Activated naive CD8-positive, alpha-beta T cell treated with anti-CD3 and anti-CD28 coated beads, Interleukin-2, amount 10 ng/mL, durations not matched to agents 7 days and 5 days (primary cell): ENCODE measurements around the gene USP6. TPM values are rescaled to one million over a fixed set of nuclear protein-coding genes. Genes with fewer than 3 reads are reported as not detected.
"Not testable (repeated sequence)": the region's sequence is repeated elsewhere in the genome, so short reads cannot be mapped to it uniquely, and the experiment has no call there.

Experiments used
- ATAC-seq: fragments of 150-1000 bp; cut with Tn5 transposase; one replicate; pipeline ENCODE4 v1.10.0; 2021; ENCODE audit warnings: low read depth, moderate library complexity
- POLR2A ChIA-PET: fragments of 350-600 bp; sonication (Branson Sonifier 250); formaldehyde crosslinking; loops from one replicate; lab custom pipeline; 2021; ENCODE audit warnings: antibody characterized with exemption; lab: Charles Lee
- DNase-seq: peaks from one replicate; pipeline ENCODE4 v3.0.0; 2021
- H3K27ac Mint-ChIP-seq: one replicate; pipeline ENCODE4 v1.8.0; 2022; ENCODE audit warnings: mild to moderate bottlenecking, mixed read lengths
- H3K27me3 Mint-ChIP-seq: one replicate; pipeline ENCODE4 v1.8.0; 2022; ENCODE audit warnings: mild to moderate bottlenecking, moderate library complexity, mixed read lengths
- H3K36me3 Mint-ChIP-seq: one replicate; pipeline ENCODE4 v1.8.0; 2021; ENCODE audit warnings: mild to moderate bottlenecking, mixed read lengths
- H3K4me1 Mint-ChIP-seq: one replicate; pipeline ENCODE4 v1.8.0; 2021; ENCODE audit warnings: mixed read lengths
- H3K4me3 Mint-ChIP-seq: one replicate; pipeline ENCODE4 v1.8.0; 2022; ENCODE audit warnings: mild to moderate bottlenecking, moderate library complexity, mixed read lengths
- H3K9me3 Mint-ChIP-seq: one replicate; pipeline ENCODE4 v1.8.0; 2021; ENCODE audit warnings: mixed read lengths
- total RNA-seq, 2 experiments: library from RNA; stranded (reverse); gene quantifications; one replicate each; pipeline ENCODE4 v1.2.3, GENCODE V29; 2021

USP6 gene
- total RNA-seq, 2 experiments from 2014 or later = 0.06 to 0.11 TPM

- Mint-ChIP-seq H3K9me3 (no peaks in the 10 kb centered on the region), H3K4me1 (no peaks in the 10 kb centered on the region), H3K4me3 (no peak overlapping the region), H3K27me3 (peaks cover 15% of the 10 kb centered on the region), H3K36me3 (no peaks in the 10 kb centered on the region), H3K27ac (no peak overlapping the region)
- POLR2A ChIA-PET = no interaction called here
- ATAC-seq = no peak
- no peak for DNase-seq
These were observed 11.1 kb downstream of the USP6 start for GRCh38 chr17:5126719-5127488.

- Mint-ChIP-seq H3K36me3 (no peaks in the 10 kb centered on the region), H3K27me3 (peaks cover 12% of the 10 kb centered on the region), H3K27ac (no peak overlapping the region), H3K4me1 (no peaks in the 10 kb centered on the region), H3K4me3 (no peak overlapping the region), H3K9me3 (no peaks in the 10 kb centered on the region)
- no peak for ATAC-seq
- no peak for DNase-seq
- POLR2A ChIA-PET = no interaction called here
These were observed 12.1 kb downstream of the USP6 start for GRCh38 chr17:5127910-5128309.

GRCh38 chr17:5128387-5128786 is 12.6 kb downstream of the USP6 start:
- H3K27ac Mint-ChIP-seq, H3K36me3 Mint-ChIP-seq, ATAC-seq, POLR2A ChIA-PET, H3K4me1 Mint-ChIP-seq, DNase-seq, H3K9me3 Mint-ChIP-seq, H3K4me3 Mint-ChIP-seq: not testable (repeated sequence)
- H3K27me3 Mint-ChIP-seq = peaks cover 12% of the 10 kb centered on the region

- DNase-seq = no peak
- Mint-ChIP-seq H3K9me3 (no peaks in the 10 kb centered on the region), H3K4me1 (no peaks in the 10 kb centered on the region), H3K4me3 (no peak overlapping the region), H3K36me3 (no peaks in the 10 kb centered on the region), H3K27ac (no peak overlapping the region), H3K27me3 (peaks cover 6% of the 10 kb centered on the region)
- no peak for ATAC-seq
- POLR2A ChIA-PET = no interaction called here
These were observed 13.2 kb downstream of the USP6 start for GRCh38 chr17:5128905-5129535.

GRCh38 chr17:5129770-5130169 is 13.9 kb downstream of the USP6 start:
- POLR2A ChIA-PET, ATAC-seq, H3K27me3 Mint-ChIP-seq, H3K4me1 Mint-ChIP-seq, H3K9me3 Mint-ChIP-seq, H3K36me3 Mint-ChIP-seq, H3K27ac Mint-ChIP-seq, DNase-seq, H3K4me3 Mint-ChIP-seq: not testable (repeated sequence)

GRCh38 chr17:5130261-5130660 is 14.4 kb downstream of the USP6 start:
- H3K36me3 Mint-ChIP-seq, H3K27ac Mint-ChIP-seq, ATAC-seq, H3K4me3 Mint-ChIP-seq, H3K27me3 Mint-ChIP-seq, DNase-seq, H3K4me1 Mint-ChIP-seq, POLR2A ChIA-PET, H3K9me3 Mint-ChIP-seq: not testable (repeated sequence)

GRCh38 chr17:5130687-5131086 is 14.9 kb downstream of the USP6 start:
- H3K36me3 Mint-ChIP-seq, POLR2A ChIA-PET, ATAC-seq, H3K4me1 Mint-ChIP-seq, H3K4me3 Mint-ChIP-seq, H3K9me3 Mint-ChIP-seq, H3K27me3 Mint-ChIP-seq, H3K27ac Mint-ChIP-seq: not testable (repeated sequence)
- peak; percentile 13 for DNase-seq

- Mint-ChIP-seq H3K4me3 (no peak overlapping the region), H3K27ac (no peak overlapping the region), H3K27me3 (peaks cover 2% of the 10 kb centered on the region), H3K9me3 (no peaks in the 10 kb centered on the region), H3K36me3 (no peaks in the 10 kb centered on the region), H3K4me1 (no peaks in the 10 kb centered on the region)
- POLR2A ChIA-PET = no interaction called here
- DNase-seq (peak; percentile 20), ATAC-seq (no peak)
These were observed 15.4 kb downstream of the USP6 start for GRCh38 chr17:5131146-5131715.

GRCh38 chr17:5131799-5132502 is 16.1 kb downstream of the USP6 start:
- H3K36me3 Mint-ChIP-seq, H3K27me3 Mint-ChIP-seq, DNase-seq, H3K9me3 Mint-ChIP-seq, H3K4me1 Mint-ChIP-seq, H3K27ac Mint-ChIP-seq, ATAC-seq, POLR2A ChIA-PET, H3K4me3 Mint-ChIP-seq: not testable (repeated sequence)

- H3K4me1 Mint-ChIP-seq, POLR2A ChIA-PET: not testable (repeated sequence)
These were observed 16.8 kb downstream of the USP6 start for GRCh38 chr17:5132503-5133225.

GRCh38 chr17:5133311-5133710 is 17.5 kb downstream of the USP6 start:
- H3K27me3 Mint-ChIP-seq = no peaks in the 10 kb centered on the region
- no peaks in the 10 kb centered on the region for H3K9me3 Mint-ChIP-seq
- no peaks in the 10 kb centered on the region for H3K4me1 Mint-ChIP-seq
- POLR2A ChIA-PET = no interaction called here
- no peaks in the 10 kb centered on the region for H3K36me3 Mint-ChIP-seq
- H3K27ac Mint-ChIP-seq = no peak overlapping the region
- H3K4me3 Mint-ChIP-seq = no peak overlapping the region
- ATAC-seq (no peak), DNase-seq (no peak)

More at GRCh38 chr17:5132503-5133225, 16.8 kb downstream of the USP6 start:
- not testable (repeated sequence) for ATAC-seq, DNase-seq, H3K27ac Mint-ChIP-seq, H3K27me3 Mint-ChIP-seq, H3K4me3 Mint-ChIP-seq, H3K9me3 Mint-ChIP-seq, H3K36me3 Mint-ChIP-seq

GRCh38 chr17:5133961-5134360 is 18.1 kb downstream of the USP6 start:
- H3K4me1 Mint-ChIP-seq, DNase-seq, ATAC-seq, H3K4me3 Mint-ChIP-seq, H3K36me3 Mint-ChIP-seq, H3K27me3 Mint-ChIP-seq, POLR2A ChIA-PET, H3K27ac Mint-ChIP-seq, H3K9me3 Mint-ChIP-seq: not testable (repeated sequence)

- H3K27ac Mint-ChIP-seq, H3K4me3 Mint-ChIP-seq, ATAC-seq, H3K4me1 Mint-ChIP-seq, H3K9me3 Mint-ChIP-seq, DNase-seq, H3K27me3 Mint-ChIP-seq, H3K36me3 Mint-ChIP-seq, POLR2A ChIA-PET: not testable (repeated sequence)
These were observed 18.7 kb downstream of the USP6 start for GRCh38 chr17:5134571-5134970.
